H1 (cell line): Measurements from ENCODE around the gene ARHGAP26. TPM values are rescaled to one million over a fixed set of nuclear protein-coding genes. Genes with fewer than 3 reads are reported as not detected.

Experiments used
- ASH2L ChIP-seq: fragments of 200-600, 300-600 bp; sonication (generic); IDR thresholded peaks from one replicate; pipeline ENCODE4 v1.7.1; 2017; ENCODE audit warnings: low read length
- SP2 ChIP-seq: IDR thresholded peaks from 2 replicates; pipeline ENCODE4 v1.6.1; 2012; ENCODE audit warnings: mild to moderate bottlenecking, low read length, inconsistent platforms
- TAF7 ChIP-seq: optimal IDR thresholded peaks from 2 replicates; pipeline ENCODE3; 2011; ENCODE audit warnings: low read depth, mild to moderate bottlenecking, inconsistent platforms, low read length, moderate library complexity, borderline replicate concordance
- polyA plus RNA-seq, 7 experiments: library from polyadenylated mRNA; depleted of rRNA in 3 of 7; stranded (reverse) in 5 of 7; unstranded in 2 of 7; fragments of >200 nt in 5 of 7; fragments of 200-250 nt in 2 of 7; gene quantifications; 1 replicate in 5 of 7; 2 replicates in 1 of 7; 4 replicates in 1 of 7; pipeline versions ENCODE4 v1.2.1 to v1.2.3, GENCODE V29; 2011 to 2013; ENCODE audit warnings: missing spikeins in 2 of 7, mixed read lengths in 2 of 7
- total RNA-seq: library from RNA; stranded (reverse); fragmentation: NEBNext Ultra II Directional; extraction: Animal tissue kit (Norgen Biotek cat#: 25700); gene quantifications from 2 replicates; pipeline ENCODE4 v1.2.1, GENCODE V29; 2021
- TF ChIP-seq, protein P1 (sequence below): IDR thresholded peaks from 2 replicates; pipeline ENCODE4 v1.6.1; 2012; ENCODE audit warnings: low read length, inconsistent platforms

The ARHGAP26 gene
- total and polyA plus RNA-seq, 2 of the 8 experiments (the other 6 are each of a cell fraction or from before 2014, with no cell fraction given): 7.1 to 24.8 TPM

- TF ChIP-seq, protein P1, sequence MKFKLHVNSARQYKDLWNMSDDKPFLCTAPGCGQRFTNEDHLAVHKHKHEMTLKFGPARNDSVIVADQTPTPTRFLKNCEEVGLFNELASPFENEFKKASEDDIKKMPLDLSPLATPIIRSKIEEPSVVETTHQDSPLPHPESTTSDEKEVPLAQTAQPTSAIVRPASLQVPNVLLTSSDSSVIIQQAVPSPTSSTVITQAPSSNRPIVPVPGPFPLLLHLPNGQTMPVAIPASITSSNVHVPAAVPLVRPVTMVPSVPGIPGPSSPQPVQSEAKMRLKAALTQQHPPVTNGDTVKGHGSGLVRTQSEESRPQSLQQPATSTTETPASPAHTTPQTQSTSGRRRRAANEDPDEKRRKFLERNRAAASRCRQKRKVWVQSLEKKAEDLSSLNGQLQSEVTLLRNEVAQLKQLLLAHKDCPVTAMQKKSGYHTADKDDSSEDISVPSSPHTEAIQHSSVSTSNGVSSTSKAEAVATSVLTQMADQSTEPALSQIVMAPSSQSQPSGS: no peak
- TF ChIP-seq ASH2L (no peak), TAF7 (no peak), SP2 (no peak)
Measured at GRCh38 chr5:142819825-142820224, 49.6 kb downstream of the ARHGAP26 start (continued).
